ENCODE results near the gene IGLON5. TPM values are rescaled to one million over a fixed set of nuclear protein-coding genes. Genes with fewer than 3 reads are reported as not detected.

The IGLON5 gene
- total RNA-seq, 1 experiment from 2014 or later, result not detected

- H3K9me3 Mint-ChIP-seq (ENCODE audit: unreplicated experiment), result no peaks in the 10 kb centered on the region
- no peaks in the 10 kb centered on the region for H3K9me3 ChIP-seq
- H3K36me3 Mint-ChIP-seq (ENCODE audit: insufficient read depth, unreplicated experiment), result peaks cover 33% of the 10 kb centered on the region
- H3K27ac Mint-ChIP-seq (ENCODE audit: unreplicated experiment), result peak overlapping the region; percentile 100
- DNase-seq, result peak; percentile 99 to 100
- ChIA-PET CTCF (interaction anchor here (0.5 to 1.5 kb wide), 7 partner anchors 13 to 336 kb away, joined by 3 to 30 read pairs (median 4); no protein-coding TSS in a partner anchor), POLR2A (interaction anchor here (0.6 to 1.5 kb wide), 9 partner anchors 8 to 204 kb away, joined by 3 to 67 read pairs (median 7); partner anchors contain the start of genes VSIG10L and ZNF175)
- H3K4me3 Mint-ChIP-seq (ENCODE audit: unreplicated experiment), result peak overlapping the region; percentile 94
- H3K4me1 Mint-ChIP-seq (ENCODE audit: low read depth, unreplicated experiment), result peaks cover 20% of the 10 kb centered on the region
- intact Hi-C loops (cut with micrococcal nuclease; ENCODE audit: unreplicated experiment), result loop anchor here (1.0 to 2.0 kb wide), 4 partner anchors 13 to 28 kb away; no protein-coding TSS in a partner anchor
- TF ChIP-seq CTCF (IDR thresholded peaks at IDR 0.05; ENCODE audit: insufficient read depth in 1 of 2, low read depth in 1 of 2, low read length in 1 of 2, severe bottlenecking in 1 of 2, unreplicated experiment in 1 of 2), result no peak
- H3K36me3 ChIP-seq (ENCODE audit: control insufficient read depth, insufficient read depth, low read length), result 0 out of 2 replicates have a peak, but pooled peaks cover 1% of the 10 kb centered on the region
- no peaks in the 10 kb centered on the region for H3K27me3 ChIP-seq (replicated peaks; ENCODE audit: control insufficient read depth, insufficient read depth, low read length)
- BruUV-seq (replicated peaks), result TSS peak; percentile 37
- H3K4me3 ChIP-seq (ENCODE audit: low read depth, low read length), result peak overlapping the region; percentile 77
- H3K27me3 Mint-ChIP-seq (ENCODE audit: insufficient read depth, unreplicated experiment), result no peaks in the 10 kb centered on the region
- peaks cover 32% of the 10 kb centered on the region for H3K4me1 ChIP-seq
Measured at GRCh38 chr19:51367565-51368365, 56.3 kb downstream of the IGLON5 start.

- H3K4me3 Mint-ChIP-seq (ENCODE audit: unreplicated experiment), result peak within 1 kb of the TSS; percentile 94
- H3K27ac Mint-ChIP-seq (ENCODE audit: unreplicated experiment), result peak within 1 kb of the TSS; percentile 100
- H3K36me3 ChIP-seq (ENCODE audit: control insufficient read depth, insufficient read depth, low read length), result 0 out of 2 replicates have a peak, but pooled peaks cover 1% of the 10 kb centered on the region
- peaks cover 23% of the 10 kb centered on the region for H3K4me1 ChIP-seq
- ChIA-PET POLR2A (interaction anchor here (1.0 to 1.5 kb wide), 7 partner anchors 8 to 29 kb away, joined by 3 to 67 read pairs (median 10); partner anchors contain the start of gene VSIG10L), CTCF (interaction anchor here (0.7 to 1.5 kb wide), 5 partner anchors 14 to 335 kb away, joined by 3 to 30 read pairs (median 4); no protein-coding TSS in a partner anchor)
- no peaks in the 10 kb centered on the region for H3K9me3 Mint-ChIP-seq (ENCODE audit: unreplicated experiment)
- intact Hi-C loops (cut with micrococcal nuclease; ENCODE audit: unreplicated experiment), result no loop called here
- DNase-seq, result no peak
- H3K27me3 ChIP-seq (replicated peaks; ENCODE audit: control insufficient read depth, insufficient read depth, low read length), result no peaks in the 10 kb centered on the region
- BruUV-seq (replicated peaks), result no TSS peak
- peaks cover 12% of the 10 kb centered on the region for H3K4me1 Mint-ChIP-seq (ENCODE audit: low read depth, unreplicated experiment)
- no peaks in the 10 kb centered on the region for H3K27me3 Mint-ChIP-seq (ENCODE audit: insufficient read depth, unreplicated experiment)
- TF ChIP-seq CTCF (IDR thresholded peaks at IDR 0.05; ENCODE audit: insufficient read depth in 1 of 2, low read depth in 1 of 2, low read length in 1 of 2, severe bottlenecking in 1 of 2, unreplicated experiment in 1 of 2), result no peak
- peaks cover 25% of the 10 kb centered on the region for H3K36me3 Mint-ChIP-seq (ENCODE audit: insufficient read depth, unreplicated experiment)
- no peaks in the 10 kb centered on the region for H3K9me3 ChIP-seq
- H3K4me3 ChIP-seq (ENCODE audit: low read depth, low read length), result peak within 1 kb of the TSS; percentile 77
Measured at GRCh38 chr19:51368366-51369282, 57.2 kb downstream of the IGLON5 start, which contains the start of gene CLDND2. CLDND2 (minus strand) TSS chr19:51369003; CDS start chr19:51368577, 426 bp downstream.

All from Caco-2 (cell line).